HCT116 (cell line): Measurements from ENCODE around the gene CAMK1D. TPM values are rescaled to one million over a fixed set of nuclear protein-coding genes. Genes with fewer than 3 reads are reported as not detected.

Source experiments
- ATAC-seq: fragments of 200-7000 bp; cut with Tn5 transposase; 2 replicates; pipeline ENCODE4 v1.9.1; 2020; ENCODE audit warnings: mild to moderate bottlenecking, moderate library complexity
- BruUV-seq: library from RNA; stranded (reverse); fragments of 400-500 nt; replicated peaks from 2 replicates; lab custom pipeline; 2021; lab: Mats Ljungman, UMichigan
- CTCF ChIA-PET: fragments of 300-600 bp; sonication (Branson Sonifier 250); formaldehyde crosslinking; loops from one replicate; lab custom pipeline; 2021; ENCODE audit warnings: antibody characterized with exemption; lab: Charles Lee
- POLR2A ChIA-PET: fragments of 300-600, 350-600 bp; sonication (Branson Sonifier 250); formaldehyde crosslinking; loops from one replicate; lab custom pipeline; 2021; ENCODE audit warnings: antibody characterized with exemption; lab: Charles Lee
- RAD21 ChIA-PET, 2 experiments: fragments of 300-600 bp; sonication (Branson Sonifier 250); formaldehyde crosslinking; loops; one replicate each; lab custom pipeline; 2023; ENCODE audit warnings: low total read pairs in 2 of 2; ENCODE audit not compliant: uncharacterized antibody in 2 of 2, unreplicated experiment in 2 of 2, low non-redundant PET in 1 of 2; lab: Charles Lee
- DNase-seq: peaks from one replicate; pipeline ENCODE4 v3.0.0-alpha.2; 2010; ENCODE audit warnings: low read depth, low spot score
- H2AFZ ChIP-seq: fragments of 200-600 bp; shearing (Covaris generic), sonication (generic); 2 replicates; pipeline ENCODE4 v1.6.1; 2017; ENCODE audit warnings: low read depth, mixed run types, mixed read lengths, antibody characterized with exemption, low read length; ENCODE audit not compliant: poor library complexity, severe bottlenecking
- H3K27ac ChIP-seq: 2 replicates; pipeline ENCODE4 v1.5.1; 2012; ENCODE audit warnings: low read depth, low read length
- H3K27me3 ChIP-seq: fragments of 200-600 bp; sonication (generic); 2 replicates; pipeline ENCODE4 v1.6.1; 2016; ENCODE audit warnings: mixed run types, low read length, mixed read lengths; ENCODE audit not compliant: insufficient read depth
- H3K36me3 ChIP-seq, 2 experiments: fragments of 200-500 bp in 1 of 2; fragments of 200-600 bp in 1 of 2; sonication (Bioruptor generic) in 1 of 2; sonication (generic) in 1 of 2; 2 replicates each; pipeline versions ENCODE4 v1.5.1 to v1.6.1; 2014 to 2016; ENCODE audit warnings: low read length in 2 of 2, inconsistent platforms in 1 of 2, mixed read lengths in 1 of 2, mixed run types in 1 of 2; ENCODE audit not compliant: insufficient read depth in 2 of 2, control insufficient read depth in 1 of 2
- H3K4me1 ChIP-seq, 2 experiments: fragments of 200-600 bp in 1 of 2; sonication (generic) in 1 of 2; 2 replicates each; pipeline versions ENCODE4 v1.5.1 to v1.6.1; 2012 to 2017; ENCODE audit warnings: low read length in 2 of 2, inconsistent platforms in 1 of 2, mild to moderate bottlenecking in 1 of 2, mixed read lengths in 1 of 2, mixed run types in 1 of 2, moderate library complexity in 1 of 2; ENCODE audit not compliant: insufficient read depth in 2 of 2, control insufficient read depth in 1 of 2
- H3K4me2 ChIP-seq: fragments of 200-600 bp; sonication (generic); 2 replicates; pipeline ENCODE4 v1.6.1; 2017; ENCODE audit warnings: mixed run types, low read length, mixed read lengths
- H3K4me3 ChIP-seq, 2 experiments: fragments of 200-600 bp in 1 of 2; sonication (generic) in 1 of 2; replicated peaks in 1 of 2; 2 replicates each; pipeline ENCODE4 v1.5.1; 2011 to 2016; ENCODE audit warnings: low read length in 2 of 2, control low read depth in 1 of 2, low read depth in 1 of 2, mild to moderate bottlenecking in 1 of 2, mixed read lengths in 1 of 2, mixed run types in 1 of 2
- H3K79me2 ChIP-seq: fragments of 200-600 bp; sonication (generic); 2 replicates; pipeline ENCODE4 v1.6.1; 2017; ENCODE audit warnings: mild to moderate bottlenecking, mixed run types, low read length, moderate library complexity, mixed read lengths; ENCODE audit not compliant: insufficient read depth
- H3K9ac ChIP-seq: fragments of 200-600 bp; sonication (generic); 2 replicates; pipeline ENCODE4 v1.6.1; 2016; ENCODE audit warnings: low read length, mixed read lengths
- H3K9me2 ChIP-seq: fragments of 200-600 bp; sonication (generic), shearing (Covaris generic); 2 replicates; pipeline ENCODE4 v1.6.1; 2017; ENCODE audit warnings: mixed run types, mild to moderate bottlenecking, moderate library complexity; ENCODE audit not compliant: insufficient read depth
- H3K9me3 ChIP-seq, 2 experiments: fragments of 200-500 bp in 1 of 2; fragments of 200-600 bp in 1 of 2; sonication (Bioruptor generic) in 1 of 2; sonication (generic) in 1 of 2; 2 replicates each; pipeline ENCODE4 v1.6.1; 2014 to 2017; ENCODE audit warnings: low read length in 2 of 2, mixed read lengths in 2 of 2, inconsistent platforms in 1 of 2, low read depth in 1 of 2, mild to moderate bottlenecking in 1 of 2, mixed run types in 1 of 2, moderate library complexity in 1 of 2; ENCODE audit not compliant: control insufficient read depth in 1 of 2, insufficient read depth in 1 of 2
- H4K20me1 ChIP-seq: fragments of 200-600 bp; sonication (generic), shearing (Covaris generic); 2 replicates; pipeline ENCODE4 v1.6.1; 2017; ENCODE audit warnings: mixed run types, mild to moderate bottlenecking, moderate library complexity; ENCODE audit not compliant: insufficient read depth
- ATF3 ChIP-seq: IDR thresholded peaks from 2 replicates; pipeline ENCODE4 v1.6.1; 2012
- CEBPB ChIP-seq: IDR thresholded peaks from 2 replicates; pipeline ENCODE4 v1.6.1; 2012; ENCODE audit warnings: low read depth
- CTCF ChIP-seq, 3 experiments: fragments of 200-600 bp in 1 of 3; sonication (generic) in 1 of 3; IDR thresholded peaks in 2 of 3; conservative IDR thresholded peaks in 1 of 3; 2 replicates each; pipeline ENCODE4 v1.5.1; 2012 to 2017; ENCODE audit warnings: low read depth in 2 of 3, low read length in 2 of 3, antibody characterized with exemption in 1 of 3, borderline replicate concordance in 1 of 3, control low read depth in 1 of 3, mild to moderate bottlenecking in 1 of 3, mixed read lengths in 1 of 3, mixed run types in 1 of 3, moderate library complexity in 1 of 3; ENCODE audit not compliant: insufficient read depth in 1 of 3
- EGR1 ChIP-seq: IDR thresholded peaks from 2 replicates; pipeline ENCODE4 v1.6.1; 2012; ENCODE audit warnings: low read depth
- ELF1 ChIP-seq: IDR thresholded peaks from 2 replicates; pipeline ENCODE4 v1.6.1; 2012; ENCODE audit warnings: low read depth, borderline replicate concordance
- EZH2 ChIP-seq: fragments of 200-600 bp; sonication (generic); IDR thresholded peaks from 2 replicates; pipeline ENCODE4 v1.6.1; 2017; ENCODE audit warnings: antibody characterized with exemption, mixed run types
- FOSL1 ChIP-seq: IDR thresholded peaks from 2 replicates; pipeline ENCODE4 v1.6.1; 2012; ENCODE audit warnings: low read depth
- POLR2AphosphoS5 ChIP-seq: IDR thresholded peaks from 2 replicates; pipeline ENCODE4 v1.6.1; 2011; ENCODE audit warnings: mild to moderate bottlenecking, low read depth, low read length, moderate library complexity
- REST ChIP-seq: IDR thresholded peaks from 2 replicates; pipeline ENCODE4 v1.6.1; 2012; ENCODE audit warnings: low read depth
- YY1 ChIP-seq: IDR thresholded peaks from 2 replicates; pipeline ENCODE4 v1.6.1; 2011; ENCODE audit warnings: low read length, low read depth, moderate library complexity, mild to moderate bottlenecking; ENCODE audit not compliant: insufficient replicate concordance; ENCODE audit errors: extremely low read depth
- ZFX ChIP-seq: fragments of 450-650 bp; IDR thresholded peaks from 2 replicates; pipeline ENCODE4 v1.6.1; 2017
- ZNF274 ChIP-seq: fragments of 200-500 bp; sonication (Bioruptor generic); IDR thresholded peaks from 2 replicates; pipeline ENCODE4 v1.6.1; 2014; ENCODE audit warnings: mild to moderate bottlenecking, low read depth, low read length, inconsistent platforms
- intact Hi-C: fragments of 100-400 bp; cut with micrococcal nuclease; formaldehyde crosslinking; loops from 2 replicates; pipeline ENCODE4 v1.10.0; 2022
- total RNA-seq: library from RNA; stranded (reverse); gene quantifications from one replicate; pipeline ENCODE4 v1.2.1, GENCODE V29; 2021; ENCODE audit not compliant: unreplicated experiment

Gene CAMK1D
- total RNA-seq, 1 experiment from 2014 or later, result 9.6 TPM

GRCh38 chr10:12322583-12323131 is 26.7 kb upstream of the CAMK1D start:
- CTCF ChIA-PET, result interaction anchor here (0.8 kb wide), 1 partner anchor 229 kb away, joined by 3 read pairs; no protein-coding TSS in a partner anchor
- no peaks in the 10 kb centered on the region for H3K9me2 ChIP-seq
- POLR2A ChIA-PET, result no interaction called here
- peaks cover 3 to 9% of the 10 kb centered on the region in 2 experiments; a peak in 3 of 4 replicates for H3K4me1 ChIP-seq
- no peak overlapping the region for H3K4me3 ChIP-seq
- no peaks in the 10 kb centered on the region for H3K79me2 ChIP-seq
- RAD21 ChIA-PET, result no interaction called here
- no peaks in the 10 kb centered on the region for H3K36me3 ChIP-seq
- BruUV-seq, result no TSS peak
- no peaks in the 10 kb centered on the region for H4K20me1 ChIP-seq
- intact Hi-C loops, result no loop called here
- H3K27me3 ChIP-seq, result no peaks in the 10 kb centered on the region
- no peak overlapping the region for H3K9ac ChIP-seq
- no peak overlapping the region for H2AFZ ChIP-seq
- ATAC-seq (no peak), DNase-seq (no peak)
- TF ChIP-seq ELF1, result no peak
- no peak for TF ChIP-seq FOSL1
- no peak for TF ChIP-seq CEBPB
- TF ChIP-seq YY1, result no peak
- TF ChIP-seq ZNF274, result no peak
- no peak for TF ChIP-seq CTCF (IDR thresholded peaks at IDR 0.05 in 2 of 3, conservative IDR thresholded peaks at IDR 0.05 in 1 of 3; ENCODE audit: borderline replicate concordance in 1 of 3, insufficient read depth in 1 of 3, low read depth in 2 of 3, low read length in 2 of 3)
- TF ChIP-seq POLR2AphosphoS5, result no peak
- TF ChIP-seq EGR1, result no peak
- TF ChIP-seq ZFX, result no peak
- TF ChIP-seq ATF3, result no peak
- no peak for TF ChIP-seq EZH2
- TF ChIP-seq REST, result no peak
- no peaks in the 10 kb centered on the region for H3K9me3 ChIP-seq
- no peak overlapping the region for H3K27ac ChIP-seq
- no peak overlapping the region for H3K4me2 ChIP-seq
